Ishikawa (cell line): ENCODE results near the gene YTHDC1.

Experiments used
- CEBPB ChIP-seq: IDR thresholded peaks from 2 replicates; pipeline ENCODE4 v1.6.1; 2012
- CREB1 ChIP-seq: IDR thresholded peaks from 2 replicates; pipeline ENCODE4 v1.6.1; 2012; ENCODE audit warnings: low read depth
- EGR1 ChIP-seq: IDR thresholded peaks from 2 replicates; pipeline ENCODE4 v1.6.1; 2012
- EP300 ChIP-seq: IDR thresholded peaks from 2 replicates; pipeline ENCODE4 v1.6.1; 2012; ENCODE audit warnings: borderline replicate concordance
- FOXM1 ChIP-seq: IDR thresholded peaks from 2 replicates; pipeline ENCODE4 v1.6.1; 2012; ENCODE audit warnings: low read depth, borderline replicate concordance
- MAX ChIP-seq: IDR thresholded peaks from 2 replicates; pipeline ENCODE4 v1.6.1; 2012
- NFIC ChIP-seq: IDR thresholded peaks from 2 replicates; pipeline ENCODE4 v1.6.1; 2012
- RAD21 ChIP-seq: IDR thresholded peaks from 2 replicates; pipeline ENCODE4 v1.6.1; 2012; ENCODE audit warnings: low read depth
- REST ChIP-seq: IDR thresholded peaks from 2 replicates; pipeline ENCODE4 v1.6.1; 2012; ENCODE audit warnings: low read depth, mild to moderate bottlenecking
- TAF1 ChIP-seq: IDR thresholded peaks from 2 replicates; pipeline ENCODE4 v1.6.1; 2012; ENCODE audit warnings: low read depth, mild to moderate bottlenecking
- TCF12 ChIP-seq: IDR thresholded peaks from 2 replicates; pipeline ENCODE4 v1.6.1; 2012; ENCODE audit warnings: low read depth
- USF1 ChIP-seq: IDR thresholded peaks from 2 replicates; pipeline ENCODE4 v1.6.1; 2012
- YY1 ChIP-seq: IDR thresholded peaks from 2 replicates; pipeline ENCODE4 v1.6.1; 2012; ENCODE audit warnings: low read depth

DNA sequence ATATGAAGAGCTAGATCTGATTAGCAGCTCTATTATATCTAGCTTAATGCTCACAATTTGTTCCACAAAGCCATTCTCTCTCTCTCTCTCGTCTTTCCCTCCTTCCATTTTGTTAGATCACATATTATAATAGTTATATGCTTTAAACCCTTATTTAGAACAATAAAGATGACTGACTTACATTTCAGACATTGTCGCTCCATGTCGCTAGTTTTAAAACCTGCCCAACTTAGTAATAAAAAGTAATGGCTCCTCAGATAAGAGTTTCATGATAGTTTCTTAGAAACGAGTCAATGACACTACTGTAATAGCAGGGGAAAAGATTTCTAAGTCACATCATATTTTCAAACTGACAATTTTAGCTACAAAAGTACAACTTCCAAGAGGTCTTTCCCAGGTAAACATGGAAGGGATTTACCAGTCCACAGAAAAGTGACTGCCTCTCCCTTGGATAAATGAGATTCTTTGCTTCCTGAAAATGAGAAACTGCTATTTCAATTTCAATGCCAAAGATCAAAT lies 38.5 kb upstream of the YTHDC1 start:
- TF ChIP-seq MAX (no peak), TAF1 (no peak), NFIC (no peak), TCF12 (no peak), CREB1 (no peak), CEBPB (no peak), RAD21 (no peak), USF1 (no peak), FOXM1 (no peak), YY1 (no peak), REST (no peak), EP300 (no peak), EGR1 (no peak)
